ENCODE data around the gene ZDHHC1. TPM values are rescaled to one million over a fixed set of nuclear protein-coding genes. Genes with fewer than 3 reads are reported as not detected.
"Not testable (repeated sequence)": the region's sequence is repeated elsewhere in the genome, so short reads cannot be mapped to it uniquely, and the experiment has no call there.

ZDHHC1 gene
- polyA plus RNA-seq, 3 donors: 3.3 to 14.2 (median 6.0) TPM

GRCh38 chr16:67378642-67379041 is 37.6 kb downstream of the ZDHHC1 start:
- Histone ChIP-seq H4K20me1 (ENCODE audit: insufficient read depth, low read length) (no peaks in the 10 kb centered on the region), H3K9me3 (replicated peaks in 1 of 2; ENCODE audit: control insufficient read depth in 1 of 2, insufficient read depth in 1 of 2, low read length in 2 of 2) (no peaks in the 10 kb centered on the region), H3K4me3 (replicated peaks in 1 of 3; ENCODE audit: low read depth in 2 of 3, low read length in 3 of 3) (no peak overlapping the region), H2AFZ (ENCODE audit: insufficient read depth, low read depth, low read length, poor library complexity, severe bottlenecking) (no peak overlapping the region), H3K4me2 (replicated peaks; ENCODE audit: extremely low read depth, low read length, poor library complexity, severe bottlenecking) (no peak overlapping the region), H3K9ac (ENCODE audit: insufficient read depth, low read length, poor library complexity, severe bottlenecking) (no peak overlapping the region), H3K4me1 (ENCODE audit: control insufficient read depth in 1 of 2, insufficient read depth in 2 of 2, low read length in 2 of 2) (peaks cover 10 to 11% of the 10 kb centered on the region in 2 donors), H3K79me2 (ENCODE audit: insufficient read depth, low read length) (no peaks in the 10 kb centered on the region), H3K36me3 (replicated peaks in 1 of 2; ENCODE audit: control insufficient read depth in 1 of 2, insufficient read depth in 2 of 2, low read length in 2 of 2) (no peaks in the 10 kb centered on the region), H3K27me3 (ENCODE audit: control insufficient read depth in 2 of 2, insufficient read depth in 2 of 2, low read length in 2 of 2) (no peaks in the 10 kb centered on the region), H3K27ac (ENCODE audit: low read depth in 1 of 2, low read length in 2 of 2) (no peak overlapping the region)
- peaks cover 11% of the 10 kb centered on the region for H3K4me1 Mint-ChIP-seq
- TF ChIP-seq, protein P1, sequence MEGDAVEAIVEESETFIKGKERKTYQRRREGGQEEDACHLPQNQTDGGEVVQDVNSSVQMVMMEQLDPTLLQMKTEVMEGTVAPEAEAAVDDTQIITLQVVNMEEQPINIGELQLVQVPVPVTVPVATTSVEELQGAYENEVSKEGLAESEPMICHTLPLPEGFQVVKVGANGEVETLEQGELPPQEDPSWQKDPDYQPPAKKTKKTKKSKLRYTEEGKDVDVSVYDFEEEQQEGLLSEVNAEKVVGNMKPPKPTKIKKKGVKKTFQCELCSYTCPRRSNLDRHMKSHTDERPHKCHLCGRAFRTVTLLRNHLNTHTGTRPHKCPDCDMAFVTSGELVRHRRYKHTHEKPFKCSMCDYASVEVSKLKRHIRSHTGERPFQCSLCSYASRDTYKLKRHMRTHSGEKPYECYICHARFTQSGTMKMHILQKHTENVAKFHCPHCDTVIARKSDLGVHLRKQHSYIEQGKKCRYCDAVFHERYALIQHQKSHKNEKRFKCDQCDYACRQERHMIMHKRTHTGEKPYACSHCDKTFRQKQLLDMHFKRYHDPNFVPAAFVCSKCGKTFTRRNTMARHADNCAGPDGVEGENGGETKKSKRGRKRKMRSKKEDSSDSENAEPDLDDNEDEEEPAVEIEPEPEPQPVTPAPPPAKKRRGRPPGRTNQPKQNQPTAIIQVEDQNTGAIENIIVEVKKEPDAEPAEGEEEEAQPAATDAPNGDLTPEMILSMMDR (IDR thresholded peaks at IDR 0.05): no peak
- peaks cover 0 to 5% (median 2%) of the 10 kb centered on the region in 3 donors for H3K27me3 Mint-ChIP-seq (ENCODE audit: low read depth in 3 of 3)
- DNase-seq: no peak
- no peaks in the 10 kb centered on the region for H3K9me3 Mint-ChIP-seq
- H3K36me3 Mint-ChIP-seq: no peaks in the 10 kb centered on the region
- no peak overlapping the region for H3K27ac Mint-ChIP-seq
- no CpG with 5 or more reads among the region's 1 CpG for WGBS (ENCODE audit: insufficient coverage)
- H3K4me3 Mint-ChIP-seq: no peak overlapping the region
- intact Hi-C loops (cut with micrococcal nuclease): no loop called here

GRCh38 chr16:67376012-67376411 is 40.3 kb downstream of the ZDHHC1 start:
- H4K20me1 ChIP-seq (ENCODE audit: insufficient read depth, low read length); H3K27me3 Mint-ChIP-seq (ENCODE audit: low read depth in 3 of 3); H3K9me3 Mint-ChIP-seq; H3K27ac Mint-ChIP-seq; H3K36me3 ChIP-seq (replicated peaks in 1 of 2; ENCODE audit: control insufficient read depth in 1 of 2, insufficient read depth in 2 of 2, low read length in 2 of 2); H3K4me3 ChIP-seq (replicated peaks in 1 of 3; ENCODE audit: low read depth in 2 of 3, low read length in 3 of 3); intact Hi-C loops (cut with micrococcal nuclease); H3K4me2 ChIP-seq (replicated peaks; ENCODE audit: extremely low read depth, low read length, poor library complexity, severe bottlenecking); H2AFZ ChIP-seq (ENCODE audit: insufficient read depth, low read depth, low read length, poor library complexity, severe bottlenecking); H3K4me3 Mint-ChIP-seq; H3K9me3 ChIP-seq (replicated peaks in 1 of 2; ENCODE audit: control insufficient read depth in 1 of 2, insufficient read depth in 1 of 2, low read length in 2 of 2); H3K9ac ChIP-seq (ENCODE audit: insufficient read depth, low read length, poor library complexity, severe bottlenecking); H3K27me3 ChIP-seq (ENCODE audit: control insufficient read depth in 2 of 2, insufficient read depth in 2 of 2, low read length in 2 of 2); DNase-seq; H3K79me2 ChIP-seq (ENCODE audit: insufficient read depth, low read length); H3K36me3 Mint-ChIP-seq; H3K27ac ChIP-seq (ENCODE audit: low read depth in 1 of 2, low read length in 2 of 2): not testable (repeated sequence)
- WGBS (ENCODE audit: insufficient coverage): 100% methylated on average over 1 of the region's 11 CpGs
- H3K4me1 ChIP-seq (ENCODE audit: control insufficient read depth in 1 of 2, insufficient read depth in 2 of 2, low read length in 2 of 2): peaks cover 10 to 11% of the 10 kb centered on the region in 2 donors
- peaks cover 15% of the 10 kb centered on the region for H3K4me1 Mint-ChIP-seq
